IMR-90 (cell line): ENCODE measurements around the gene CACNA1D. TPM values are rescaled to one million over a fixed set of nuclear protein-coding genes. Genes with fewer than 3 reads are reported as not detected.

Source experiments
- ATAC-seq: fragments of 200-7000 bp; cut with Tn5 transposase; 2 replicates; pipeline ENCODE4 v1.9.1; 2020; ENCODE audit warnings: low read depth, mild to moderate bottlenecking, moderate library complexity
- BruUV-seq: library from RNA; stranded (reverse); fragments of 400-500 nt; replicated peaks from 2 replicates; lab custom pipeline; 2021; lab: Mats Ljungman, UMichigan
- CTCF ChIA-PET: fragments of 300-600 bp; formaldehyde crosslinking; extraction: SDS; loops from one replicate; lab custom pipeline; 2021; ENCODE audit warnings: antibody characterized with exemption; lab: Yijun Ruan, JAX
- POLR2A ChIA-PET: fragments of 300-600 bp; sonication (Branson Sonifier 250); formaldehyde crosslinking; loops from one replicate; lab custom pipeline; 2022; ENCODE audit warnings: antibody characterized with exemption; ENCODE audit not compliant: unreplicated experiment; lab: Charles Lee
- DNase-seq: peaks from one replicate; pipeline ENCODE4 v3.0.0; 2013
- H2AFZ ChIP-seq: replicated peaks from 2 replicates; pipeline ENCODE3; 2013; ENCODE audit warnings: low read length, mild to moderate bottlenecking; ENCODE audit not compliant: poor library complexity
- H2AK5ac ChIP-seq: 2 replicates; pipeline ENCODE4 v1.6.1; 2013; ENCODE audit warnings: low read depth, low read length, inconsistent platforms
- H2AK9ac ChIP-seq: replicated peaks from 2 replicates; pipeline ENCODE3; 2013; ENCODE audit warnings: mild to moderate bottlenecking, low read depth, low read length, moderate library complexity; ENCODE audit not compliant: poor library complexity
- H2BK120ac ChIP-seq: 2 replicates; pipeline ENCODE4 v1.6.1; 2013; ENCODE audit warnings: low read depth, low read length, inconsistent platforms
- H2BK15ac ChIP-seq: 3 replicates; pipeline ENCODE4 v1.6.1; 2013; ENCODE audit warnings: low read depth, low read length, inconsistent platforms
- H2BK20ac ChIP-seq: 2 replicates; pipeline ENCODE4 v1.6.1; 2013; ENCODE audit warnings: low read depth, mild to moderate bottlenecking, inconsistent platforms, low read length, moderate library complexity
- H2BK5ac ChIP-seq: 2 replicates; pipeline ENCODE4 v1.6.1; 2013; ENCODE audit warnings: mild to moderate bottlenecking, low read depth, low read length, inconsistent platforms; ENCODE audit not compliant: poor library complexity, severe bottlenecking
- H3K14ac ChIP-seq: replicated peaks from 2 replicates; pipeline ENCODE4 v1.6.1; 2013; ENCODE audit warnings: low read depth, low read length, inconsistent platforms
- H3K18ac ChIP-seq: 2 replicates; pipeline ENCODE4 v1.6.1; 2013; ENCODE audit warnings: low read depth, low read length, control low read depth
- H3K23ac ChIP-seq: 2 replicates; pipeline ENCODE4 v1.6.1; 2013; ENCODE audit warnings: low read depth, low read length, inconsistent platforms
- H3K27ac ChIP-seq: 2 replicates; pipeline ENCODE4 v1.5.1; 2013; ENCODE audit warnings: mild to moderate bottlenecking, control low read depth, low read length; ENCODE audit not compliant: insufficient read depth
- H3K27me3 ChIP-seq: 2 replicates; pipeline ENCODE4 v1.6.1; 2013; ENCODE audit warnings: low read length; ENCODE audit not compliant: control insufficient read depth, insufficient read depth
- H3K36me3 ChIP-seq: 2 replicates; pipeline ENCODE4 v1.6.1; 2013; ENCODE audit warnings: low read length, mixed read lengths; ENCODE audit not compliant: control insufficient read depth, insufficient read depth
- H3K4ac ChIP-seq: 2 replicates; pipeline ENCODE4 v1.6.1; 2013; ENCODE audit warnings: low read depth, low read length, inconsistent platforms
- H3K4me1 ChIP-seq: 2 replicates; pipeline ENCODE4 v1.6.1; 2013; ENCODE audit warnings: low read length, mixed read lengths; ENCODE audit not compliant: control insufficient read depth, insufficient read depth
- H3K4me2 ChIP-seq: 2 replicates; pipeline ENCODE4 v1.6.1; 2013; ENCODE audit warnings: low read depth, mild to moderate bottlenecking, control low read depth, low read length, moderate library complexity
- H3K4me3 ChIP-seq: 2 replicates; pipeline ENCODE4 v1.5.1; 2013; ENCODE audit warnings: low read depth, mild to moderate bottlenecking, control low read depth, low read length, moderate library complexity; ENCODE audit not compliant: insufficient read depth
- H3K56ac ChIP-seq: 2 replicates; pipeline ENCODE4 v1.6.1; 2013; ENCODE audit warnings: low read length, inconsistent platforms; ENCODE audit not compliant: insufficient read depth; ENCODE audit errors: extremely low read depth
- H3K79me1 ChIP-seq, 2 experiments: 2 replicates each; pipeline ENCODE4 v1.6.1; 2013; ENCODE audit warnings: low read length in 2 of 2, inconsistent platforms in 1 of 2, low read depth in 1 of 2
- H3K9ac ChIP-seq: 2 replicates; pipeline ENCODE4 v1.6.1; 2013; ENCODE audit warnings: low read depth, low read length, control low read depth
- H3K9me1 ChIP-seq: 2 replicates; pipeline ENCODE4 v1.6.1; 2013; ENCODE audit warnings: low read length, inconsistent platforms; ENCODE audit not compliant: insufficient read depth
- H3K9me3 ChIP-seq: 2 replicates; pipeline ENCODE4 v1.6.1; 2013; ENCODE audit warnings: low read length; ENCODE audit not compliant: control insufficient read depth, insufficient read depth
- H4K20me1 ChIP-seq: 2 replicates; pipeline ENCODE4 v1.6.1; 2013; ENCODE audit warnings: low read length, inconsistent platforms; ENCODE audit not compliant: insufficient read depth
- H4K5ac ChIP-seq: 2 replicates; pipeline ENCODE4 v1.6.1; 2013; ENCODE audit warnings: mild to moderate bottlenecking, low read depth, low read length, control low read depth
- H4K8ac ChIP-seq, 2 experiments: 2 replicates each; pipeline ENCODE4 v1.6.1; 2013; ENCODE audit warnings: low read depth in 2 of 2, low read length in 2 of 2, control low read depth in 1 of 2, inconsistent platforms in 1 of 2
- H4K91ac ChIP-seq: 2 replicates; pipeline ENCODE4 v1.6.1; 2013; ENCODE audit warnings: low read depth, low read length, inconsistent platforms; ENCODE audit not compliant: insufficient read depth
- BHLHE40 ChIP-seq: fragments of 150-350 bp; IDR thresholded peaks from 2 replicates; pipeline ENCODE4 v1.6.1; 2016; ENCODE audit warnings: mild to moderate bottlenecking, low read depth, low read length
- CEBPB ChIP-seq: IDR thresholded peaks from 2 replicates; pipeline ENCODE4 v1.6.1; 2012; ENCODE audit warnings: low read depth, low read length, improper control_type of control experiment
- CTCF ChIP-seq: conservative IDR thresholded peaks from 2 replicates; pipeline ENCODE4 v1.5.1; 2012; ENCODE audit warnings: mild to moderate bottlenecking, low read depth, low read length, improper control_type of control experiment
- ELK1 ChIP-seq: fragments of 150-350 bp; IDR thresholded peaks from 2 replicates; pipeline ENCODE4 v1.6.1; 2016; ENCODE audit warnings: low read depth, mild to moderate bottlenecking, low read length, moderate library complexity, borderline replicate concordance
- FOS ChIP-seq: fragments of 150-350 bp; IDR thresholded peaks from 2 replicates; pipeline ENCODE4 v1.6.1; 2016; ENCODE audit warnings: low read depth, low read length
- MAFK ChIP-seq: IDR thresholded peaks from 2 replicates; pipeline ENCODE4 v1.6.1; 2012; ENCODE audit warnings: low read depth, low read length, improper control_type of control experiment
- MXI1 ChIP-seq: IDR thresholded peaks from 2 replicates; pipeline ENCODE4 v1.6.1; 2012; ENCODE audit warnings: low read depth, mild to moderate bottlenecking, low read length, moderate library complexity, borderline replicate concordance
- NFE2L2 ChIP-seq: fragments of 150-350 bp; IDR thresholded peaks from 2 replicates; pipeline ENCODE4 v1.6.1; 2016; ENCODE audit warnings: low read depth, mild to moderate bottlenecking, low read length
- RAD21 ChIP-seq: IDR thresholded peaks from 2 replicates; pipeline ENCODE4 v1.6.1; 2012; ENCODE audit warnings: low read length, improper control_type of control experiment
- USF2 ChIP-seq: fragments of 150-350 bp; IDR thresholded peaks from 2 replicates; pipeline ENCODE4 v1.6.1; 2017; ENCODE audit warnings: mild to moderate bottlenecking, antibody characterized with exemption, low read length, low read depth
- WGBS, 2 experiments: methylation state at CpG; one replicate each; pipeline versions ENCODE4 v1.1.5 to v1.1.7; 2013; ENCODE audit warnings: missing lambda C conversion rate in 2 of 2; ENCODE audit not compliant: insufficient read length in 1 of 2; ENCODE audit errors: extremely low coverage in 2 of 2; 5-methylcytosine and 5-hydroxymethylcytosine counted together
- dilution Hi-C: fragments of 300-500 bp; cut with HindIII; formaldehyde crosslinking; loops from one replicate; pipeline ENCODE4 v1.14.3; 2018; ENCODE audit warnings: low sequenced_read_pairs; ENCODE audit not compliant: unreplicated experiment
- in situ Hi-C: fragments of 300-500 bp; cut with MboI; formaldehyde crosslinking; loops from 3 replicates; pipeline ENCODE4 v1.14.3; 2019; ENCODE audit warnings: low sequenced_read_pairs, inconsistent platforms, mixed read lengths
- intact Hi-C: fragments of 100-400 bp; cut with micrococcal nuclease; formaldehyde crosslinking; loops from 2 replicates; pipeline ENCODE4 v1.10.0; 2022
- polyA plus RNA-seq, 3 experiments: library from polyadenylated mRNA; depleted of rRNA; stranded (reverse); fragments of >200 nt; gene quantifications; 2 replicates each; pipeline ENCODE4 v1.2.3, GENCODE V29; 2012; ENCODE audit warnings: low replicate concordance in 1 of 3
- total RNA-seq: library from RNA; depleted of rRNA; stranded (reverse); fragments of >200 nt; gene quantifications from 2 replicates; pipeline ENCODE4 v1.2.3, GENCODE V29; 2012

The CACNA1D gene
- total and polyA plus RNA-seq, 2 of the 4 experiments (the other 2 are of a cell fraction) = 0.07 TPM; not detected in 1

GRCh38 chr3:53719796-53720195 lies 225.4 kb downstream of the CACNA1D start:
- intact Hi-C loops (no loop called here), in situ Hi-C loops (loop anchor here (10.0 to 25.0 kb wide), 3 partner anchors 345 to 607 kb away; no protein-coding TSS in a partner anchor), dilution Hi-C loops (no loop called here)
- H2BK120ac ChIP-seq = no peak overlapping the region
- no peak overlapping the region for H2AK9ac ChIP-seq
- no peak overlapping the region for H3K4ac ChIP-seq
- no peak overlapping the region for H3K4me2 ChIP-seq
- no peak overlapping the region for H3K18ac ChIP-seq
- TF ChIP-seq BHLHE40 = no peak
- TF ChIP-seq USF2 = no peak
- TF ChIP-seq CEBPB = no peak
- no peak for TF ChIP-seq CTCF
- no peak for TF ChIP-seq RAD21
- TF ChIP-seq MXI1 = no peak
- TF ChIP-seq ELK1 = no peak
- no peak for TF ChIP-seq FOS
- TF ChIP-seq NFE2L2 = no peak
- TF ChIP-seq MAFK = no peak
- no peak overlapping the region for H2BK5ac ChIP-seq
- ATAC-seq = no peak
- 40% methylated on average over 1 of the region's 6 CpGs; no CpG with 5 or more reads in 1 of the 2 experiments for WGBS, 2 experiments
- ChIA-PET CTCF (interaction anchor here (0.9 kb wide), 1 partner anchor 9 kb away, joined by 3 read pairs; no protein-coding TSS in a partner anchor), POLR2A (no interaction called here)
- no peaks in the 10 kb centered on the region for H3K79me1 ChIP-seq
- no peaks in the 10 kb centered on the region for H3K36me3 ChIP-seq
- no peak overlapping the region for H3K4me3 ChIP-seq
- no peak overlapping the region for H2AK5ac ChIP-seq
- H3K14ac ChIP-seq = no peak overlapping the region
- BruUV-seq = no TSS peak
- no peak overlapping the region for H3K9ac ChIP-seq
- H2BK15ac ChIP-seq = no peak overlapping the region
- H3K27me3 ChIP-seq = no peaks in the 10 kb centered on the region; the same call in 1 of the 2 replicates
- H3K4me1 ChIP-seq = no peaks in the 10 kb centered on the region
- H3K27ac ChIP-seq = no peak overlapping the region
- H3K56ac ChIP-seq = no peak overlapping the region
- H4K5ac ChIP-seq = no peak overlapping the region
- H3K23ac ChIP-seq = no peak overlapping the region
- H4K20me1 ChIP-seq = no peaks in the 10 kb centered on the region
- no peaks in the 10 kb centered on the region for H3K9me1 ChIP-seq
- H2AFZ ChIP-seq = no peak overlapping the region
- H2BK20ac ChIP-seq = no peak overlapping the region
- no peaks in the 10 kb centered on the region for H3K9me3 ChIP-seq
- H4K8ac ChIP-seq = no peak overlapping the region
- no peak overlapping the region for H4K91ac ChIP-seq
- DNase-seq = no peak
